Melanocyte of skin (primary cell): ENCODE measurements around the gene TMSB10. TPM values are rescaled to one million over a fixed set of nuclear protein-coding genes. Genes with fewer than 3 reads are reported as not detected.

Experiments used
- total RNA-seq, 2 donors: library from RNA; depleted of rRNA; stranded (reverse); fragments of >200 nt; gene quantifications; 2 replicates each; pipeline ENCODE4 v1.2.3, GENCODE V29; 2012

TMSB10 gene
- 1,000 to 10,000 TPM; 2,625 to 3,019 TPM for total RNA-seq

GRCh38 chr2:84905181-84906107 lies at the start of gene TMSB10:
TSS of gene TMSB10 (plus strand) at chr2:84905656.

DNA sequence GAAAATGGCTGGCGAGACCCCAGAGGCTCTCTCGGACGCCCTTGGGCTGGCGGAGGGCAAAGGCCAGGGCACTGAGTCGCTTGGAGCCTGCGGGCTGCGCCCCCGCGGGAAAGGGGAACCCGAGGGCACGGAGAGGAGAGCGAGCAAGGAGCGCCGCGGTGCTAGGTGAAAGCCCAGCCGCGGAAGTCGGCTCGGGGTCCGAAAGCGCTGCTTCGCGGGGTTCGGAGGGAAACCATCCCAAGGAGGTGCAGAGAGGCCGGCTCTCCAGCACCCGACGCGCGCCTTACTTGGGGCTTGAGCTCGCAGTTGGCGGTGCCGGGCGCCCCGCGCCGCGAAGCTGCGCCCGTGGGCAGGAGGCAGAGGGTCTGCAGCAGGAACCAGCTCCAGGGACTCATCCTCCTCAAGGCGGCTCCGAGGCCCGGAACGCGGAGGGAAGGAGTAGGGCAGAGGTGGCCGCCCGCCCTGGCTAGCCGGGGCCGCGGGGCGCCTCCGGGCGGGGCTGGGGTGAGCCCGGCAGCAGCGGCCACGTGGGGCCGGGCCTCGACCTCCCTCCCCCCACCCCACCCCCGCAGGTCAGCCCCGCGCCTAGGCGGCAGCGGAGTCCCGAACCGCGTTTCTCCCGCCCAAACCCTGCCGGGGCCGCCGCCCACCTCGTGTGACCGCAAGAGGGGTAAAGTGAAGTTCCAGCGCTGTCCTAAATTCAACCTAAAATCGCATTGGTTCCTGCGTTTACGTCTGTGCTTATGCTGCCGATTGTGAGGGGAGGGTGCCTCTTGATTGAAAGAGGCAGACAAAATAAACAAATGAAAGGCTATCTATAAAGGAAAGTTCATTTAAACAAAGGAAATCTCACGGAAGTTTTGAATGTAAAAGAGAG lies 24.6 kb upstream of the TMSB10 start, which contains the start of gene TRABD2A:
TRABD2A (minus strand) TSS at position 440 of the 877 bp plus-strand sequence; CDS start at position 395, 45 bp downstream.

Other genes starting within 250 kb of the TMSB10 start
- 1 to 10 TPM; 1.7 to 2.4 TPM for gene TRABD2A, start 24.6 kb upstream of the TMSB10 start, total RNA-seq
- 10 to 100 TPM; 43.7 to 58.3 TPM for gene KCMF1, start 65.5 kb downstream of the TMSB10 start, total RNA-seq
- 1 to 10 TPM; 2.8 to 3.0 TPM for gene TCF7L1, start 227.7 kb downstream of the TMSB10 start, total RNA-seq